ENCODE results near the gene GPR65.

GPR65 gene

DNA sequence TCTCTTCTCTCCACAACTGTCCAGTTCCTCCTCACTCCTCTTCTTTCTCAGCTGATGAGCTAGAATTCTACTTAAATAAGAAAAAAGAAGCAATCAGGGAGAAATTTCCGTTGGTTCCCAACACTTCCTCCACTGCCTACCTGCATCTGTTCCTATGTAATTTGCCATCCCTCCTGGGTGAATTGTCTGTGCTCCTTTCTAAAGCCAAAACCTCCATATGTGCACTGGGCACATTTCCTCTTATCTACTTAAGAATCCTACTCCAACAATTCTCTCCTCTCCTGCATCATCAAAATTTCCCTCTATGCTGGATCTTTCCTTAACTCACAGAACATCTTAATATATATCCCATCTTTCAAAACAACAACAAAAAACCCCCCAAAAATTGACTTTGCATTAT, 35.2 kb downstream of the GPR65 start:
- no peak for DNase-seq (ENCODE audit: low spot score)

GRCh38 chr14:88043529-88044443, 38.9 kb downstream of the GPR65 start:
- no peak for DNase-seq (ENCODE audit: low spot score)

DNA sequence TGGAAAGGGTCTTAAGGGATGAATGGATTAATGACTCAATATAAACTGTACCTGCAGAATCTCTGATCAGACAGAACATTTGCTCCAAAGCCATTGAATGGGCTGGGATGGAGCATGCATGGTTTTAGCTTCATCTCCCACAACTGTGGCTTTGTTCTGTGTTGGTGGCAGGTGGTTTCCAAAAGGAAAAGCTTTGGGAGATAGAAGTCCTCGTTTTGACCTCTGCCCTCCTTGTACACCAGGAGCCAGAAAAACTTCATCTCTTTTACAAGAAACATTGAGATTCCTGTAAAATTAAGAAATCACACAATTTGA, 39.5 kb downstream of the GPR65 start:
- DNase-seq (ENCODE audit: low spot score): no peak

DNA sequence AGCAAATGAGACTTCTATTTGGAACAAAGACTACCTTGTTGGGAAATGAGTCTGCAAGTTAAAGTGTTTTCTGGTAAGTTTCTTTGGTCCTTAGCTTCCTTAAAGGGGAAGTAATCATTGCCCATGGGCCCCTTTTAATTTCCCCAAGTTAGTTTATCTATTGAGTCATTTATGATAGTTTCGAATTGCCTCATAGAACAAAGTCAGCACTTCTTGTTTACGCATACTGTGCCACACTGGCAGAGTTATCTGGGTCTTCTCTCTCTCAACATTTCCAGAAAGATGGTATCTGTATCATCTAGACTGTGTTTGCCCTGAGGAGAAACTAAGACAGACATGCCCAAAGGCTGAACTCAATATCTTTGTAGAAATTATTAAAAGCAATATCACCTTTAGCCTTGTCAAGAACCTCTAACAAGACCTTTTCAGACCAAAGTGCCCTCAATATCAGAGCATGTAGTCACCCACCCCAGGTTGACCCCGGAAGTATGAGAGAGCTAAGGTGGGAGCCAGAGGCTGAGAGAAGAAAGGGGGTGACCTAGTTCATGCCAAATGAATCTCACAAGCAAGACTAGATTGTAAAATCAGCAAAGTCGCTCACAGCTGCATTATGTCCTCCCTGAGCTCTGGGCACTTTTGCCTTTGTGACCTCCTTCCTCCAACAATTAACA, 40.0 kb downstream of the GPR65 start:
- no peak for DNase-seq (ENCODE audit: low spot score)

- DNase-seq (ENCODE audit: low spot score): no peak
These were observed 40.8 kb downstream of the GPR65 start for GRCh38 chr14:88045705-88046104.

DNA sequence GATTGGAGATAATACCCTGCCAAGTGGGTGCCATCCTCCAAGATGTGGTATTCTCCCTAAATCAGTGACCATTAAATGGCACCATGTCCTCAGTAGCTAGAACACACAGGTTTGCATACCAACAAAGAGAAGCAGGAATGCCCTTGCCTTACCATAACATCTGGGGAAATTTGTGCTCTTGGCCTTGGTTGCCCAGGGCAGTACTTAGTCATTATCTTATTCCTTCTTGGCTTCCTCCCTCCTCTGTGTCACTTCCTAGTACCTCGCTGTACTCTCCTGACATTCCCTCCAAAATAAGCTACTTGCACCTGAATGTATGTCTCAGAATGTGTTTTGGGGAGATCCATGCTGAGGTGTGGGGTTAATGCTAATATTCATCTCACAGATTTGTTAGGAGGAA, 43.4 kb downstream of the GPR65 start:
- DNase-seq (ENCODE audit: low spot score): no peak

- DNase-seq (ENCODE audit: low spot score): no peak
These were observed 44.3 kb downstream of the GPR65 start for GRCh38 chr14:88049266-88049665.

DNA sequence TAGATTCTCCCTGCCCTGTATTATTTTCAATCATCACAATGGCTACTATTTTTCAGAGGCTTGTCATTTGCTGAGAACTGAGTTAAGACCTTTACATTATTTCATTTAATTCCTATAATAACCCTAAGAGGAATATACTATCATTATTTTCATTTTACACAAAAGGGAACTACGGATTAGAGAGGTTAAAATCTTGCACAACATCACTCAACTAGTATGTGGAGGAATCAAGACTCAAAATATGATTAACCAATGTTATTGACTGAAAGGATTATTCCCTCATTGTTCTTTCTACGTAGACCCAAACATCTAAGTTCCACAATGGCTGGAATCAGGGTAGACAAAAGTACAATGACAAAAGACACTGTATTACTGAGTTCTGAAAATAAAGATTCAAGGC, 45.0 kb downstream of the GPR65 start:
- DNase-seq (ENCODE audit: low spot score): no peak

GRCh38 chr14:88060576-88060975, 55.6 kb downstream of the GPR65 start:
- no peak for DNase-seq (ENCODE audit: low spot score)

DNA sequence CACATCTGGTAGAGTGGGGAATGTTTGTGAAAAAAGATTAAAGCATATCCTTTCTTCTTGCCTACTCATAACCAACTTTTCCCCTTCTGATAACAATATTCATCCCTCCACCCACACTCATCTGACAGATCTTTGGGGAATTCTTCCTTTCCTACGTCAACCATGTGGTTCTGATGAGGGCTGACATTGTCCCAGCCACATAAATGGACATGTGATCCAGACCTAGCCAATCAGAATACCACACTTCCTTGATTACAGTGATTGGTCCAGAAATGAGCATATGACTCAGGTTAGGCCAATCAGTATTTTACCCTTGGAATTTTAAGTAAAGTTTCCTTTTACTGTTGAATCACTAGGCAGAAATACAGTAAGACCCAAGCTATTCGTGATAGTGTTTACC, 58.9 kb downstream of the GPR65 start:
- DNase-seq (ENCODE audit: low spot score): no peak

All from LoVo (cell line).